NCI-H1417 (cell line): ENCODE measurements around the gene ARAP1.
A peak's percentile ranks its signal among the peaks of the same experiment; 100 is the strongest.
"Not testable (repeated sequence)": the region's sequence is repeated elsewhere in the genome, so short reads cannot be mapped to it uniquely, and the experiment has no call there.

Experiments
- DNase-seq, 3 experiments: peaks; one replicate each; lab custom pipeline; 2025; lab: John Stamatoyannopoulos, UW

Gene ARAP1

DNA sequence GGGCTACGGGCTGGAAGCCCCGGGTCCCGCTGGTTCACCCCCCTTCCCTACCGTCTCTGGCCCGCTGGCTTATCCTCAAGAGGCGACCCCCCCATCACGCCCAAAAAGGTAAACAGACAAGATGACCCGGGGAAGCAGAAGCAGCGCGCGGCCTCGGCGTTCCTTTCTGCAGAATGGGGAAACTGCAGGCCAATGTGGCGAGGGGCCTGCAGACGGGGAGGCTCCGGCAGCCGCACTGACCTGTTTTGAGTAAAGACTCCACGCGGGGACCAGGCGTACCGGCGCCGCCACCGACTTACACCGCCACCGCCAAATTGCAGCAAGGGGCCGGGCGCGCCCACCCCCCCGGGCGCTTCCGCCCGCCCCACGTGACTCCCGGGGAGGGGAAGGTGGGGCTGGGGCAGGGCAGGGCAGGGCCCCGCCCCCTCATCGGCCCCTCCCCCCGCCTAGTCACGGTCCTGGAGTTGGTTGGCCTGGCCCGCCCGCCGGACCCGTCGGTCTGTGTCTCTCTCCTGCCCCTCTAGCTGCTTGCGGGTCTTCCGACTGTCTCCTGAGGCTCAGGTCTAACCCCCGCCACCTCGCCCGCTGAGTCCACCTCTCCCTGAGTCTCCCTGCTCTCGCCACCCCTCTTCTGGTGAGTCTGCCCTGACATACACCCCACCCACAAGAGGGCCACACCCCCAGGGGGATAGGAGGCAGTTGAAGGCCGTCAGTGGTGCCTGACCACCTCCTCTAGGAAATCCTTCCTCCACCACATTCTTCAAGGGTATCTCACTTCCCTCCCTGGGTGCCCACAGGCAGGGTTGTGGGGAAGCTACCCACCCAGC is at the start of gene ARAP1:
Gene ARAP1 (minus strand): TSS at position 321 of the 827 bp plus-strand sequence. CDS start 25,280 bp downstream, outside the sequence.
- peak; percentile 56 to 85 (median 83) for DNase-seq

GRCh38 chr11:72799441-72799840 is 47.2 kb upstream of the ARAP1 start:
- no peak for DNase-seq

DNA sequence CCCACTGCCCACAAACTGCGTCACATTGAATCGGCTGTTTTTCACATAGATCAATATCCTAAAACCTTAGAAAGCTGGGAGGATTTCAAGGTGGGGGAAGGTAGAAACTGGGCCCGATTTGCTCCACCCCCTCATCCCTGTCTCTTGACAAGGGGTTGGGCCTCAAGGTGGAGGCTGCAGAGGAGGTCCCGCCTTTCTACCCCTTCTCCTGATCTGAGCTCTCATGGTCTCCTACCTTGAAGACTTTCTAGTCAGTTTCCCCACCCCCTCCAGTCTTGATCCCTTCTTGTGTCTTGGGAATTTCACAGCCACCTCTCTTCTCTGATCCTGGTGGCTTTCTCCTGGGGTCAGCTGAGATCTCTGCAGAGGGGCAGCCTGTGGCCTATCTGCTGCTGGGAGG is 46.2 kb upstream of the ARAP1 start:
- no peak for DNase-seq

GRCh38 chr11:72793425-72794367 is 41.5 kb upstream of the ARAP1 start, which contains the start of gene STARD10:
Gene STARD10, minus strand, starts transcription at chr11:72794047. Its CDS starts 12,866 bp downstream, at chr11:72781181.
- DNase-seq: peak; percentile 97 to 99 (median 99)

GRCh38 chr11:72793076-72793424 is 40.8 kb upstream of the ARAP1 start:
- no peak for DNase-seq

DNA sequence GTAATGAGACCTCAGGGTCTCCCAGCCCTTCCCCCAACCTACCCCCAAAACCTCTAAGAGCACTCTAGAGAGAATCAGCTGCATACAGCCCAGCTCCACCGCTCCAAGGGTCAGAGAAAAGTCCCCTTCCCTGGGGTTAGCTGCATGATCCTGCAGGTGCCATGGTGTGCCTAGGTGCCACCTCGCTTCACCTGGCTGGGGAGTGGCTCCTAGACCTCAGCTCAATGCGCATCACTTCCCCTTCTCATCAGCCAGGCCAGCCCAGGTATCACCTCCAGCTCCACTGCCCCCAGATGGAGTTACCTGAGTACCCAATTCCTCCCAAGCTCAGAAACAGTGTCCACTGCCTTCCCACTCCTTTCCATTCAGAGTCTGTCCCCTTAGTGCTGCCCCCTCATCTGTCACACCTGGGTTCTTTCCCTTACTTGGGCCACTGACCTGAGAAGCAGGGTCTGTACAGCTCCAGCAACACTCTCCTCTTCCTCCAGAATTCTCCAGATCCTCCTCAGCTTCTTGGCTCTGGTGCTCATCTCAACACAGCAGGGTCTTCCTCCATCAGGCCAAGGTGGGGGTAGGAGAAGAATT is 40.3 kb upstream of the ARAP1 start:
- no peak for DNase-seq

- not testable (repeated sequence) for DNase-seq
Observed at GRCh38 chr11:72791228-72791627, 39.0 kb upstream of the ARAP1 start.

DNA sequence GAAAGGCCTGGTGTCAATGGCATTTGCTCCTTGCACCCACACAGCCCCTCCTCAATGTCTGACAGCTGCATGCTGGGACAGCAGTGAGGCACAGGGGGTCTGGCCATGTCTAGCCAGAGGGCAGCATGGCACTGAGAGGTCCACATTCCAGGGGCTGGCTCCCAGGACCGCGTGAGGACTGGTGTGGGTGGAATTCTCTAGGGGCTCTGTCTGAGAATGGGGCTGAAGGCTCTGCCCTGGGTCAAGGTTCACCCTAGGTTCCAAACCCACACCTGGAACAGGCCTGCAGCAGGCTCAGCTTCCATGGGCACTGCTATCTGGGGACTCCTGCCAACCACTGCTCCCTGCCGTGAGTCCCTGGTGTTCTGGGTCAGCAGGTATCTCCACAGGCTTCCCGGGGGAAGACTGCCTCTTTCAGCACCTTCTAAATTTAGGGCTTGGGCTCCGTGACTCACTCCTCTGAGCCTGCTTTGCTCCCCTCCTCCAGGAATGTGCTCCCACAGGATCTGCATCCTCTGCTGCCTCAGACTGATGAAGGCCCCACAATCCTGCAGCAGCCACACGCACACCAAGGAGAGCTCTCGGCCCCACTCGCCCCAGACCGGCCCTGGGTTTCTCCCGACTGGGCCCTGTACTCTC is 37.4 kb upstream of the ARAP1 start:
- no peak for DNase-seq

DNA sequence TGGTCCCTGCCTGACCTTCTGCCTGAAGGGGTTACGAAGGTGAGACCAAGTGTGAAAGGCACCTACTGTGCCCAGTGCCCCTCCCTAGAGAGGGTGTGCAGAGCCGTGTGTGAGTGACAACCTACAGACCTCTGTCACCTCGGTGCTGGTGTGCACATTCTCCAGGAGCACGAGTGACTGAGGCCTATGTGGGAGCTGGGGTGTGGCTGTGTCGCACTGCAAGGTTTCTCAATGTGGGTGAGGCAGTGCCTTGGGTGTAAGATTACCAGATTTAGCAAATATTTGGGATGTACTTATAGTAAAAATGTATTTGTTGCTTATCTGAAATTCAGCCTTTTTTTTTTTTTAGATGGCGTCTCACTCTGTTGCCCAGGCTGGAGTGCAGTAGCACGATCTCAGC is 36.0 kb upstream of the ARAP1 start:
- DNase-seq: no peak

DNA sequence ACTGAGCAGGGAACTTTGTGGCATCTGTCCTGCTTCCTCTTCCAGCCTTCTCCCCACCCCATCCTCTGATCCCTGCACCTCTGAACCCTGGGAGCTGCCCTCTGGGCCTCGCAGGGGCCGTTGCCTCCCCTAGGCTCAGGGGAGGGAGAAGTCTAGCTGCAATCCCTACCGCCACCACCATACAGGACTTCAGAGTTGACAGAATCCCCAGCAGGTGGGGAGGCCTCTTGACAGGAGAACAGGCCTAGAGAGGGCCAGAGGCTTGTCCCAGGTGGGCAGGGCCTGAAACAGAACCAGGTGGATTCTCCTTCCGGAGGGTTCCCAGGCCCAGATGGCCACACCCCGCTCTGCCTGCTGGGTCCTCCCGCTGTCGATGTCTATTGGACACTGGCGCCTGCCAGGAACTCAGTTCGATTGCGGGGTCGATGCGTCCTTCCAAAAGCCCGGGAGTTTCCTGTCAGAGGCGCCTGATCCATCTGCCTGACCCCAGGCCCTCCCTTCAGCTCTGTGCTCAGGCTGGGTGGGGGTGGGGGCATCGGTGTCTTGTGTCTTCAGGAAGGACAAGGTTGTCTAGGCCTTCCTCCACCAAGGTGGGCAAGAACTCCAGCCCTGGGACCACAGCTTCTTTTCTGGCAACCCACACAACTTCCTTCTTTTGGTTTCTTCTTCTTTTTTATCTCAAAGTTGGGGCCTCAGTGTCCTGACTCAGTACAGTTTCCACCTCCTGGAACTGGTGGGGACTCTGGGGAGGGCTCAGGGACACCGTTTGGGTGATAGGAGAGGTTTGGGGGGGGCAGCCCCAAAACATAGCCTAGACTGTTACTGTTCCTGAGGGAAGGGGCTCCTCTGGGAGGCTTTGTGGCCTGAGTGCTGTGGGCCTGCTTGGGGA is 35.3 kb upstream of the ARAP1 start:
- DNase-seq: peak; percentile 36 to 90 (median 37)

DNA sequence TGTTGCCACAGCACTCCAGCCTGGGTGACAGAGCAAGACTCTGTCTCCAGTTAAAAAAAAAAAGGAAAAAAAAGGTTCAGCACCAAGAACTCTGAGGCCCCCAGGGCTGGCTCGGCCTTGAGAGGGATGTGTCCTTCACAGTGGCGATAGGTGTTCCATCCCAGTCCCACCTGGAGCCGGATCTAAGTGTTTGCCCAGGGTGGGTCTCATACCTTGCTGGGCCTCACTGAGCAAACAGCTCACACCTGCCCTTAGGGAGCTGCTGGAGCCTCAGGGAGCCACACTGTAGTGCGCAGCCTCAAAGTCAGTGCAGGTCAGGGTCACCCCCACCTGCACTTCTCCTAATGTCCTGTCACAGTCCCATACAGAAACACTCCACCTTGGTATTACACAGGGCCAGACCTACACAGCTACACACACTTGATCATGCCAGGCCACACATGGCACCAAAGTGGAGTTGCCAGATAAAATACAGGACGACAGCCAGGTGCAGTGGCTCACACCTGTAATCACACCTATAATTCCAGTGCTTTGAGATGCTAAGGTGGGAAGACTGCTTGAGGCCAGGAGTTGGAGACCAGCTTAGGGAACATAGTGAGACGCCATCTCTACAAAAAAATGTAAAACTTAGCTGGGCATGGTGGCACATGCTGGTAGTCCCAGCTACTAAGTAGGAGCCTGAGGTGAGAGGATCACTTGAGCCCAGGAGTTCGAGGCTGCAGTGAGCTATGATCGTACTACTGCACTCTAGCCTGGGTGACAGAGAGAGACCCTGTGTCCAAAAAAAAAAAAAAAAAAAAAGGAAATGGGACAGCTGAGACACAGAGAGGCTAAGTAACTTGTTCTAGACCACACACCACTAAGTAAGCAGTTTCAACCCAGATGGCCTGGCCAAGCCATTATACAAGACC is 34.4 kb upstream of the ARAP1 start:
- peak; percentile 81 to 98 (median 96) for DNase-seq

DNA sequence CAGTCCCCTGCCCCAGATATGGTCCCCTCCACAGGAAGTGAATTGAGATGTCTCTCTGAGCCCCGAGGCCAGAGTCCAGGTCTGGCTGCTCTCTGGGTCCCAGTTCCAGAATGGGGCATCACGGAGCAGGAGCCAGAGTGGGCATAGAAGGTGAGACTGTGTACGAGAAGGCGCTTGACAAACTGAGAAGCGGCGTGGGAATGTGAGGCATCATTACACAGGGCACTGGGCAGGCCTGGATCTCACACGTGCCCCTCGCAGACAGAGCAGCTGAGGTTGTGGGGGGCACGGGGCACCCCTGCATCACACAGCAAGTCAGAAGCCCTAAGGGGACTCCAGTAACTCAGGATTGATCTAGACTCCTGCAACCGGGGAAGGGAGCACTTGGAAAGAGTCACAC is 32.5 kb upstream of the ARAP1 start:
- DNase-seq: no peak

- no peak for DNase-seq
Observed at GRCh38 chr11:72783144-72783905, 31.1 kb upstream of the ARAP1 start.

DNA sequence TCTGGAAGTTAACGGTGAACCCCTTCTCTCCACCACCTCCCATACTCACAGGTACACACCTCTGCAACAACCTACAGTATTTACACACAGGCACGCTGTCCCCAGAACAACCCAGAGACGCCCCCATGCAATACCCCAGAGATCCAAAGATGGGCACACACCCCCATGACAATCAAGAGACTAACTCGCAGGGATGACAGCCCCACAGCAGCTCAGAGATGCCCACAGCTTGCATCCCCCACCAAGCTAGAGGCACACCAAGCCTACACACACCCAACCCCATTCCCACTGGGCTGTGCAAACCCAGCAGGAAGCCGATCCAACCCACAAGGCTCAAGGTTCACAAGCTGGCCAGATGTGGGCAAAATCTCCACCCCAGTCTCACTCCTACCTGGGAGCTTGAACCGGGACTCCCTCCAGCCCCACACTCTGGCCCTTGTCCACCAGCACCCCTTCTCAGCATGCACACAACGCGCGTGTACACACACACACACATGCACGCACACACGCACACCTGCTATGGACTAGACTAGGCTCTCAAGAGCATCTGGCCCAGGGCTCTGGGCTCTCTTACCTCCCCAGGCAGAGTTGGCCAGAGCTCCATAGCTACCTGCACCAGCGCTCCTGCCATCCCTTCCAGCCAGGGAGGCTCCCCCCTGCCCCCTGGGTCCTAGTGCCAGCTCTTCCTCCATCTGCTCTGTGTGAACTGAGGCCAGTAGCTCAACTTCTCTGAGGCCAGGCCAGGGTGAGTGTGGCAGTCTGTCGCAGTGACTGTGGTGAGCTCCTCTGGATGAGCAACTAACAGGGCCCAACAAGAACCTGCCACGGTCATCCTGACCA is 30.1 kb upstream of the ARAP1 start:
- DNase-seq: peak; percentile 50 to 68 (median 64)

GRCh38 chr11:72781313-72782080 is 29.3 kb upstream of the ARAP1 start:
- peak; percentile 32 to 69 (median 63) for DNase-seq

- DNase-seq: peak in 1 of 3 experiments; percentile 61
Observed at GRCh38 chr11:72781063-72781312, 28.8 kb upstream of the ARAP1 start.

DNA sequence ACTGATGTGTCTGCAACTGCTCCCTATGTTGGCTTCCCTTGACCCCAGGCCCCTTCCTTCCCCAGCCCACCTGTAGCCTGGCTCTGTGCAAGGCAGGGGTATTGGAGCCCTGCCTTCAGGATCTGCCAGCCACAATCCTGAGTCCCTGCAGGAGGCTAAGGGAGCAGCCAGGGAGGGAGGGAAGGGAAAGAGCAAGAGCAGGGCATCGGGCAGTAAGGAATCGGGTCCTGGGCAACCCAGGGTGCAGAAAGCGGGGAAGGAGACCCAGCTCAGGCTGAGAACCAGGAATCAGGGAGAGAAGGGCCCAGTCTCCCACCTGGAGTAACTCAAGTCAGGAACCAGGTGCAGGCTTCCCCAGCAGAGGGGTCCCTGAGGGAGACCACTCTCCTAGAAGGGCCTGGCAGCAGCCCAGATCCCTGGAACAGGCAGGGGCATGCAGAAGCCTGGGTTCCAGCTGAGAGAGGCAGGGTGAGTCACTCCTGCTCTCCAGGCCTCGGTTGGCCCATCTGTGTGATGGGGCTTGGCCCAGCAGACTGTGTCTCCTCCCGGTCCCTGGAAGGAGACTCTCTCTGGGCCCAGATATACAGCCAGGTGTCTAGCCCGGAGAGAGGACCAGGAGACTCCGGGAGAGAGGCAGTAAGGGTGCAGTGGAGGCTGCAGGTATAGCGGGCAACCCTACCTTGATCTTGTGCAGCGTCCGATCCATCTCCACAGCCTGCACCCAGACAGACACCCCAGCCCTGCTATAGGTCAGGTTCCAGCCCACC is 28.3 kb upstream of the ARAP1 start:
- no peak for DNase-seq
